ENCODE data around the gene MOB1A.

DNA sequence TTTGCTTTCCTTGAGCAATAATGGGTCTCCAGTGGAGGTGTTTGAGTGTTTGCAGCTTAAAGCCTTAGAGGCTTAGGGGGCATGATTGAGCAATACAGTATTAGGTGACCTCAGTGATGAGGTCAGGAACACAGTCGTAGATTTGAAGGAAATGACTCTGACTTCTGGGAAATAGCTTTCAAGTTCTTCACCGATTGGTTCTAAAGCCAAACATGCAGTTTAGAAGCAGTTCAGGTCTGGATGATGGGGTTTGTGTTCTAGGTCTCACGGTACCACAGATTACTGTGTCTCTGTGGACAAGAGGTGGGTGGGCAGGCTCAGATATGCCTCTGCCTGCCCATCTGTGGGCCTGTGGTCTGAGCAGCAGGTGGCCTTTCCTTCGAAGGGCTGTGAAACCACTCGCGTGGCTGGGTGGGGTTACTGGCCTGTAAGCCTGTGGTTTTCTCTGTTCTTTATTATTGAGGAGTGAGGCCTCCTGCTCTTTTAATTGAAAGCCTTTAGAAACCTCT, 27.6 kb upstream of the MOB1A start:
- TF ChIP-seq CTCF (IDR thresholded peaks at IDR 0.05) (no peak), POLR2A (IDR thresholded peaks at IDR 0.05) (no peak)
